Measurements from ENCODE around the gene CABP2. TPM values are rescaled to one million over a fixed set of nuclear protein-coding genes. Genes with fewer than 3 reads are reported as not detected.

CABP2 gene
- polyA plus RNA-seq, 1 of the 3 experiments (the other 2 are of a cell fraction), result not detected

DNA sequence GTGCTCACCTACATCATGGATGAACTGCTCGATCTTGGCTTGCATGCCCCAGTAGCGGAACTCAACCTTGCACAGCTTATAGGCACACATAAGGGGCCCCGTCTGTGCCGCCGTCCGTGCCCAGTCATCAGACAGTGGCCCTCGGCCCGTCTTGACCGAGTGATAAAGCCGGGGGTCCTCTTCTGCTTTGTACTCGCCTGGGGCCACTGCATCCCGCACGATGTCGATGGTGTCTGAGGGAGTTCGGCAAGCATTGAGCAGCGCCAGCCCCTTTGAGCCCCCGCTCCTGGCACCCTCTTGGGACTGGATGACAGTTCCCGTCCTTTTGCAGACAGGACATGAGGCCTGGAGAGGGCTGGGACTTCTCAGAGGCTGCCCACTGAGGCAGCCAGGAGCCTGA, 21.4 kb downstream of the CABP2 start:
- no peaks in the 10 kb centered on the region for H3K9me2 ChIP-seq
- H2AFZ ChIP-seq (ENCODE audit: low read depth), result no peak overlapping the region
- peaks cover 7 to 23% of the 10 kb centered on the region in 2 experiments for H3K4me1 ChIP-seq (ENCODE audit: control insufficient read depth in 1 of 2, insufficient read depth in 2 of 2, low read depth in 1 of 2, low read length in 1 of 2)
- peaks cover 16% of the 10 kb centered on the region for H3F3A ChIP-seq (replicated peaks; ENCODE audit: insufficient read depth)
- no peak overlapping the region for H3K27ac ChIP-seq (ENCODE audit: low read depth in 2 of 2, low read length in 1 of 2)
- WGBS (ENCODE audit: low lambda C conversion rate), result 100% methylated on average over 5 of the region's 18 CpGs
- ChIA-PET CTCF (interaction anchor here (0.8 to 1.1 kb wide), 3 partner anchors 12 to 146 kb away, joined by 3 to 4 read pairs (median 3); no protein-coding TSS in a partner anchor), POLR2A (interaction anchor here (0.6 kb wide), 1 partner anchor 25 kb away, joined by 4 read pairs; no protein-coding TSS in a partner anchor)
- TF ChIP-seq GABPA (IDR thresholded peaks at IDR 0.05; ENCODE audit: low read depth) (no peak), CHD2 (IDR thresholded peaks at IDR 0.05; ENCODE audit: low read length, partially characterized antibody) (no peak), TAF1 (IDR thresholded peaks at IDR 0.05; ENCODE audit: borderline replicate concordance, low read depth, low read length) (no peak), RAD21 (IDR thresholded peaks at IDR 0.05; ENCODE audit: low read length) (no peak), RCOR1 (IDR thresholded peaks at IDR 0.05; ENCODE audit: low read length) (no peak), JUND (IDR thresholded peaks at IDR 0.05) (no peak), TEAD4 (IDR thresholded peaks at IDR 0.05; ENCODE audit: borderline replicate concordance, insufficient read depth) (no peak)
- H3K36me3 ChIP-seq (replicated peaks in 1 of 2; ENCODE audit: control insufficient read depth in 1 of 2, insufficient read depth in 2 of 2, low read length in 1 of 2), result peaks cover 10 to 16% of the 10 kb centered on the region in 2 experiments
- no peaks in the 10 kb centered on the region for H3K9me3 ChIP-seq
- H3K4me2 ChIP-seq, result no peak overlapping the region
- H3K27me3 ChIP-seq (ENCODE audit: insufficient read depth), result no peaks in the 10 kb centered on the region
- peaks cover 13% of the 10 kb centered on the region for H4K20me1 ChIP-seq (ENCODE audit: insufficient read depth)
- H3K79me2 ChIP-seq (ENCODE audit: insufficient read depth), result peaks cover 20% of the 10 kb centered on the region
- no peak overlapping the region for H3K4me3 ChIP-seq (ENCODE audit: low read depth in 2 of 2, low read length in 1 of 2)
- no peak overlapping the region for H3K9ac ChIP-seq
- DNase-seq, result no peak

DNA sequence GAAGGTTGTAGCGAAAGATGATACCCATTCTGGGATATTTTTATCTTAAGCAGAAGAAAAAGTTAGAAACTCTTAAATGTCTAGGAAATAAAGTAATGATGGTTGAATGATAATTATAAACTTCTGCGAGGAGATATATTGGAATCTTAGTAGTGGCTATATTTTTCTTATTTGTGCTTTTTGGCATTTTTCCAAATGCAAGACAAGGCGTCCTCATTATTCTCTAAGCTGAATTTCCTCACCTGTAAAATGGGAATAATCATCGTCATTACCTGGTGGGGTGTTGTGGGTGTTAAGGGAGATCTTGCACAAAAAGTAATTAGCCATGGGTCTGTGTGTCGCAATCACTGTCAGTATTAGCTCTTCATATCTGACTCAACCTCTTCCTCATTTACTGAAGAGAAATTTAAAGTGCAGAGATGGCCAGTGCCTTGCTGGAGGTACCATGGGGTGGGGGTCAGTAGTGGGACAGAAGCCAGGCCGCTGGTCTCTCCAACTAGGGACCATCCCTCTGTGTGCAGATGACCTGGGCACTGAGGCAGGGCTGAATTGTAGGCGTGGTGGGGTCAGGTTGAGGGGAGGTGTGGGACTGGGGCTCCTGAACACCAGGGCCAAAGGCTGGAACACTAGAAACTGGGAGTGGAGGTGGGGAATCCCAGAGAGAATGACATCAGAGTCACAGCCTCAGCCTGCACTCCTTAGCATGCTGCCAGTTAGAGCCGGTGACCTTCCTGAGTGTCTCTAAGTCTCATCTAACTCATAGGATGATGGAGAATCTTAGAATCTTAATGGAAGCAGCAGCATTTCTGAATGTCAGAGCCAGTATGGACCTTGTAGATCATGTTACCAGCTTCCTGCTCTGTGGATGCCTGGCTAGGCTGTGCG, 22.2 kb downstream of the CABP2 start:
- CTCF ChIA-PET, result interaction anchor here (1.1 kb wide), 2 partner anchors 99 to 145 kb away, joined by 3 read pairs; partner anchors contain the start of gene PPP1CA
- TF ChIP-seq RXRA (IDR thresholded peaks at IDR 0.05; ENCODE audit: borderline replicate concordance, low read depth), result no peak
- TF ChIP-seq TAF1 (IDR thresholded peaks at IDR 0.05; ENCODE audit: borderline replicate concordance, low read depth, low read length), result no peak
- no peak for TF ChIP-seq REST (IDR thresholded peaks at IDR 0.05; ENCODE audit: low read depth, low read length)
- TF ChIP-seq RCOR1 (IDR thresholded peaks at IDR 0.05; ENCODE audit: low read length), result no peak
- TF ChIP-seq POLR2AphosphoS5 (IDR thresholded peaks at IDR 0.05; ENCODE audit: low read depth, low read length), result no peak
- TF ChIP-seq FOSL2 (IDR thresholded peaks at IDR 0.05; ENCODE audit: borderline replicate concordance, low read depth), result no peak
- no peak for TF ChIP-seq YY1 (IDR thresholded peaks at IDR 0.05; ENCODE audit: low read depth)
- TF ChIP-seq NRF1 (IDR thresholded peaks at IDR 0.05; ENCODE audit: low read depth, low read length), result no peak
- TF ChIP-seq TEAD4 (IDR thresholded peaks at IDR 0.05; ENCODE audit: borderline replicate concordance, insufficient read depth), result no peak
- no peak for TF ChIP-seq IRF3 (IDR thresholded peaks at IDR 0.05; ENCODE audit: low read depth, low read length)
- no peak for TF ChIP-seq NFIC (IDR thresholded peaks at IDR 0.05; ENCODE audit: borderline replicate concordance)
- no peak for TF ChIP-seq ELF1 (IDR thresholded peaks at IDR 0.05)
- TF ChIP-seq USF2 (IDR thresholded peaks at IDR 0.05; ENCODE audit: borderline replicate concordance, low read depth, low read length), result no peak
- TF ChIP-seq, protein P1, sequence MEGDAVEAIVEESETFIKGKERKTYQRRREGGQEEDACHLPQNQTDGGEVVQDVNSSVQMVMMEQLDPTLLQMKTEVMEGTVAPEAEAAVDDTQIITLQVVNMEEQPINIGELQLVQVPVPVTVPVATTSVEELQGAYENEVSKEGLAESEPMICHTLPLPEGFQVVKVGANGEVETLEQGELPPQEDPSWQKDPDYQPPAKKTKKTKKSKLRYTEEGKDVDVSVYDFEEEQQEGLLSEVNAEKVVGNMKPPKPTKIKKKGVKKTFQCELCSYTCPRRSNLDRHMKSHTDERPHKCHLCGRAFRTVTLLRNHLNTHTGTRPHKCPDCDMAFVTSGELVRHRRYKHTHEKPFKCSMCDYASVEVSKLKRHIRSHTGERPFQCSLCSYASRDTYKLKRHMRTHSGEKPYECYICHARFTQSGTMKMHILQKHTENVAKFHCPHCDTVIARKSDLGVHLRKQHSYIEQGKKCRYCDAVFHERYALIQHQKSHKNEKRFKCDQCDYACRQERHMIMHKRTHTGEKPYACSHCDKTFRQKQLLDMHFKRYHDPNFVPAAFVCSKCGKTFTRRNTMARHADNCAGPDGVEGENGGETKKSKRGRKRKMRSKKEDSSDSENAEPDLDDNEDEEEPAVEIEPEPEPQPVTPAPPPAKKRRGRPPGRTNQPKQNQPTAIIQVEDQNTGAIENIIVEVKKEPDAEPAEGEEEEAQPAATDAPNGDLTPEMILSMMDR (IDR thresholded peaks at IDR 0.05), result no peak
- TF ChIP-seq RAD21 (IDR thresholded peaks at IDR 0.05; ENCODE audit: low read length), result no peak

More for the DNA sequence above, 22.2 kb downstream of the CABP2 start:
- POLR2A ChIA-PET, result interaction anchor here (0.6 kb wide), 1 partner anchor 24 kb away, joined by 4 read pairs; no protein-coding TSS in a partner anchor
- no peaks in the 10 kb centered on the region for H3K27me3 ChIP-seq (ENCODE audit: insufficient read depth)
- H3K9me3 ChIP-seq, result no peaks in the 10 kb centered on the region
- no peaks in the 10 kb centered on the region for H3K9me2 ChIP-seq
- no peak overlapping the region for H3K27ac ChIP-seq (ENCODE audit: low read depth in 2 of 2, low read length in 1 of 2)
- H3K79me2 ChIP-seq (ENCODE audit: insufficient read depth), result peaks cover 14% of the 10 kb centered on the region
- no peak overlapping the region for H3K4me2 ChIP-seq
- no peak for DNase-seq
- peaks cover 10 to 13% of the 10 kb centered on the region in 2 experiments for H3K36me3 ChIP-seq (replicated peaks in 1 of 2; ENCODE audit: control insufficient read depth in 1 of 2, insufficient read depth in 2 of 2, low read length in 1 of 2)
- peaks cover 13% of the 10 kb centered on the region for H4K20me1 ChIP-seq (ENCODE audit: insufficient read depth)
- H3K4me1 ChIP-seq (ENCODE audit: control insufficient read depth in 1 of 2, insufficient read depth in 2 of 2, low read depth in 1 of 2, low read length in 1 of 2), result peaks cover 7 to 16% of the 10 kb centered on the region in 2 experiments
- peaks cover 8% of the 10 kb centered on the region for H3F3A ChIP-seq (replicated peaks; ENCODE audit: insufficient read depth)
- 94% methylated on average over 9 of the region's 9 CpGs for WGBS (ENCODE audit: low lambda C conversion rate)
- no peak overlapping the region for H2AFZ ChIP-seq (ENCODE audit: low read depth)
- no peak overlapping the region for H3K9ac ChIP-seq
- H3K4me3 ChIP-seq (ENCODE audit: low read depth in 2 of 2, low read length in 1 of 2), result no peak overlapping the region
